A673 (cell line): ENCODE measurements around the gene GSG1L2. TPM values are rescaled to one million over a fixed set of nuclear protein-coding genes. Genes with fewer than 3 reads are reported as not detected.

ENCODE experiments used
- BruUV-seq: library from RNA; stranded (reverse); fragments of 400-500 nt; replicated peaks from 2 replicates; lab custom pipeline; 2021; lab: Mats Ljungman, UMichigan
- CTCF ChIA-PET: fragments of 300-600 bp; sonication (Branson Sonifier 250); formaldehyde crosslinking; loops from one replicate; lab custom pipeline; 2022; ENCODE audit warnings: antibody characterized with exemption; lab: Charles Lee
- POLR2A ChIA-PET: fragments of 300-600 bp; sonication (Branson Sonifier 250); formaldehyde crosslinking; loops from one replicate; lab custom pipeline; 2022; ENCODE audit warnings: antibody characterized with exemption; ENCODE audit not compliant: low non-redundant PET; lab: Charles Lee
- DNase-seq: peaks from one replicate; pipeline ENCODE4 v3.0.0-alpha.2; 2015; ENCODE audit warnings: low spot score
- H3K27ac ChIP-seq: fragments of 200-600 bp; sonication (generic); 2 replicates; pipeline ENCODE4 v1.5.1; 2016; ENCODE audit warnings: mixed run types, low read depth, mild to moderate bottlenecking, mixed read lengths, antibody characterized with exemption, low read length; ENCODE audit not compliant: poor library complexity, severe bottlenecking
- H3K27me3 ChIP-seq: fragments of 200-600 bp; sonication (generic); replicated peaks from 2 replicates; pipeline ENCODE4 v1.6.1; 2017; ENCODE audit warnings: mixed run types, low read depth, mild to moderate bottlenecking, mixed read lengths, antibody characterized with exemption, low read length; ENCODE audit not compliant: insufficient read depth, poor library complexity
- H3K36me3 ChIP-seq: fragments of 200-600 bp; sonication (generic); 2 replicates; pipeline ENCODE4 v1.6.1; 2016; ENCODE audit warnings: mixed run types, mild to moderate bottlenecking, mixed read lengths, antibody characterized with exemption, low read length; ENCODE audit not compliant: insufficient read depth, poor library complexity, severe bottlenecking
- H3K4me1 ChIP-seq: fragments of 200-600 bp; sonication (generic); 2 replicates; pipeline ENCODE4 v1.6.1; 2017; ENCODE audit warnings: mixed run types, mild to moderate bottlenecking, mixed read lengths, antibody characterized with exemption, low read length; ENCODE audit not compliant: insufficient read depth, poor library complexity, severe bottlenecking
- H3K4me3 ChIP-seq: fragments of 200-600 bp; sonication (generic); 2 replicates; pipeline ENCODE4 v1.5.1; 2016; ENCODE audit warnings: low read depth, mixed run types, mild to moderate bottlenecking, mixed read lengths, low read length; ENCODE audit not compliant: poor library complexity, severe bottlenecking
- H3K9me3 ChIP-seq: fragments of 200-600 bp; sonication (generic); 2 replicates; pipeline ENCODE4 v1.6.1; 2016; ENCODE audit warnings: mixed run types, low read depth, mild to moderate bottlenecking, mixed read lengths, antibody characterized with exemption, low read length; ENCODE audit not compliant: poor library complexity, severe bottlenecking
- EZH2 ChIP-seq: fragments of 200-600 bp; sonication (generic); IDR thresholded peaks from 2 replicates; pipeline ENCODE4 v1.6.1; 2017; ENCODE audit warnings: borderline replicate concordance, low read depth, mild to moderate bottlenecking, mixed read lengths, antibody characterized with exemption, low read length; ENCODE audit not compliant: poor library complexity, severe bottlenecking
- intact Hi-C: fragments of 100-400 bp; cut with micrococcal nuclease; formaldehyde crosslinking; loops from one replicate; pipeline ENCODE4 v1.10.0; 2022; ENCODE audit not compliant: unreplicated experiment
- total RNA-seq: library from RNA; stranded (reverse); gene quantifications from 2 replicates; pipeline ENCODE4 v1.2.3, GENCODE V29; 2021
- TF ChIP-seq, protein P1 (sequence below): fragments of 300-800, 200-600 bp; sonication (generic); conservative IDR thresholded peaks from 2 replicates; pipeline ENCODE4 v1.5.1; 2017; ENCODE audit warnings: low read depth, mild to moderate bottlenecking, antibody characterized with exemption, low read length, moderate library complexity, mixed read lengths

GSG1L2 gene
- total RNA-seq, 1 experiment from 2014 or later = not detected

GRCh38 chr17:9862949-9863348, 41.1 kb upstream of the GSG1L2 start:
- Histone ChIP-seq H3K4me1 (no peaks in the 10 kb centered on the region), H3K36me3 (no peaks in the 10 kb centered on the region), H3K27me3 (peaks cover 4% of the 10 kb centered on the region), H3K27ac (no peak overlapping the region), H3K4me3 (no peak overlapping the region), H3K9me3 (no peaks in the 10 kb centered on the region)
- ChIA-PET POLR2A (no interaction called here), CTCF (no interaction called here)
- intact Hi-C loops = no loop called here
- no TSS peak for BruUV-seq
- DNase-seq = no peak
- TF ChIP-seq, protein P1, sequence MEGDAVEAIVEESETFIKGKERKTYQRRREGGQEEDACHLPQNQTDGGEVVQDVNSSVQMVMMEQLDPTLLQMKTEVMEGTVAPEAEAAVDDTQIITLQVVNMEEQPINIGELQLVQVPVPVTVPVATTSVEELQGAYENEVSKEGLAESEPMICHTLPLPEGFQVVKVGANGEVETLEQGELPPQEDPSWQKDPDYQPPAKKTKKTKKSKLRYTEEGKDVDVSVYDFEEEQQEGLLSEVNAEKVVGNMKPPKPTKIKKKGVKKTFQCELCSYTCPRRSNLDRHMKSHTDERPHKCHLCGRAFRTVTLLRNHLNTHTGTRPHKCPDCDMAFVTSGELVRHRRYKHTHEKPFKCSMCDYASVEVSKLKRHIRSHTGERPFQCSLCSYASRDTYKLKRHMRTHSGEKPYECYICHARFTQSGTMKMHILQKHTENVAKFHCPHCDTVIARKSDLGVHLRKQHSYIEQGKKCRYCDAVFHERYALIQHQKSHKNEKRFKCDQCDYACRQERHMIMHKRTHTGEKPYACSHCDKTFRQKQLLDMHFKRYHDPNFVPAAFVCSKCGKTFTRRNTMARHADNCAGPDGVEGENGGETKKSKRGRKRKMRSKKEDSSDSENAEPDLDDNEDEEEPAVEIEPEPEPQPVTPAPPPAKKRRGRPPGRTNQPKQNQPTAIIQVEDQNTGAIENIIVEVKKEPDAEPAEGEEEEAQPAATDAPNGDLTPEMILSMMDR = no peak
- TF ChIP-seq EZH2 = no peak

DNA sequence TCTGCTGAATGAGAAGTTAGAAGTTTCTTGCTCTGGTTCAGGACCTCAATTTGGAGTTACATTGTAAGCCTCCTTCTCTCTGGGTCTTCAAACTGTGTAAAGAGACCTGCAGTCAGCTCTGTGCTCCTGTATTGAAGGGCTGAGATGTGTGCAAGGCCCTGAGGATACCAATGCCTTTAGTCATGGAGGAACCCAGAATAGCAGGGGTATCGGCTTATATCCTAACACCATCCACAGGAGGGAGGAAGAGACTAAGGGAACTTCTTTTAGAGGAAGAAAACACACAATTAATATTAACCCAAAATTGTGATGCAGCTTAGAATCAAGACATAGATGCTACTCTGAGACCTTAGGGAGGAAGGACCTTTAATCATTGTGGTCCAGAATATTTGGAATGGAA, 40.3 kb upstream of the GSG1L2 start:
- DNase-seq = no peak
- no peaks in the 10 kb centered on the region for H3K36me3 ChIP-seq
- ChIA-PET CTCF (no interaction called here), POLR2A (interaction anchor here (0.6 kb wide), 1 partner anchor 13 kb away, joined by 4 read pairs; no protein-coding TSS in a partner anchor)
- H3K4me1 ChIP-seq = no peaks in the 10 kb centered on the region
- intact Hi-C loops = no loop called here
- H3K9me3 ChIP-seq = no peaks in the 10 kb centered on the region
- peaks cover 4% of the 10 kb centered on the region for H3K27me3 ChIP-seq
- TF ChIP-seq, protein P1 = no peak
- no peak for TF ChIP-seq EZH2
- BruUV-seq = no TSS peak
- H3K4me3 ChIP-seq = no peak overlapping the region
- H3K27ac ChIP-seq = no peak overlapping the region

DNA sequence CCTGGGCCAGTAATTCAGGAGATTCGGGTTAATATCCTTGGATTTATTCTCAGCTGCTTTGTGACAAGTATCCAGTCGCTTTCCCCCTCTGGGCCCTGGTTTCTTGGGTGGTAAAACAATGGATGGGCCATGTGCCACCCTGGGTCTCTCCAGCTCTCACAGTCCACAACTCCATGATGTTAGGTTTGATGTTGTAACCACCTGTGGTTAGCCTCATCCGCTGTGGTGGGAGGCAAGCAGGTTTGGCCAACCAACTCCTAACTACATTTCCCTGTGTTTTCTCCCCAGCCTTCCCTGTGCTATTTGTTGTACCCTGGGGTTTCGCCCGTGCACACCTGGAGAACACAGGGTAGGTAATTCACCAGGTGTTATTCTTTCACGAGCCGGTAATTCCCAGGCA, 39.0 kb upstream of the GSG1L2 start:
- CTCF ChIA-PET = no interaction called here
- H3K36me3 ChIP-seq = no peaks in the 10 kb centered on the region
- BruUV-seq = no TSS peak
- POLR2A ChIA-PET = no interaction called here
- no peaks in the 10 kb centered on the region for H3K9me3 ChIP-seq
- H3K27me3 ChIP-seq = peaks cover 4% of the 10 kb centered on the region
- no peak for DNase-seq
- no peak overlapping the region for H3K4me3 ChIP-seq
- H3K27ac ChIP-seq = no peak overlapping the region
- H3K4me1 ChIP-seq = no peaks in the 10 kb centered on the region
- no peak for TF ChIP-seq EZH2
- TF ChIP-seq, protein P1 = no peak
- intact Hi-C loops = no loop called here
